HCT116 (cell line): ENCODE results near the gene PRKD3. TPM values are rescaled to one million over a fixed set of nuclear protein-coding genes. Genes with fewer than 3 reads are reported as not detected.

ENCODE experiments used
- ATAC-seq: fragments of 200-7000 bp; cut with Tn5 transposase; 2 replicates; pipeline ENCODE4 v1.9.1; 2020; ENCODE audit warnings: mild to moderate bottlenecking, moderate library complexity
- BruUV-seq: library from RNA; stranded (reverse); fragments of 400-500 nt; replicated peaks from 2 replicates; lab custom pipeline; 2021; lab: Mats Ljungman, UMichigan
- CTCF ChIA-PET: fragments of 300-600 bp; sonication (Branson Sonifier 250); formaldehyde crosslinking; loops from one replicate; lab custom pipeline; 2021; ENCODE audit warnings: antibody characterized with exemption; lab: Charles Lee
- POLR2A ChIA-PET: fragments of 300-600, 350-600 bp; sonication (Branson Sonifier 250); formaldehyde crosslinking; loops from one replicate; lab custom pipeline; 2021; ENCODE audit warnings: antibody characterized with exemption; lab: Charles Lee
- RAD21 ChIA-PET, 2 experiments: fragments of 300-600 bp; sonication (Branson Sonifier 250); formaldehyde crosslinking; loops; one replicate each; lab custom pipeline; 2023; ENCODE audit warnings: low total read pairs in 2 of 2; ENCODE audit not compliant: uncharacterized antibody in 2 of 2, unreplicated experiment in 2 of 2, low non-redundant PET in 1 of 2; lab: Charles Lee
- DNase-seq: peaks from one replicate; pipeline ENCODE4 v3.0.0-alpha.2; 2010; ENCODE audit warnings: low read depth, low spot score
- H2AFZ ChIP-seq: fragments of 200-600 bp; shearing (Covaris generic), sonication (generic); 2 replicates; pipeline ENCODE4 v1.6.1; 2017; ENCODE audit warnings: low read depth, mixed run types, mixed read lengths, antibody characterized with exemption, low read length; ENCODE audit not compliant: poor library complexity, severe bottlenecking
- H3K27ac ChIP-seq: 2 replicates; pipeline ENCODE4 v1.5.1; 2012; ENCODE audit warnings: low read depth, low read length
- H3K27me3 ChIP-seq: fragments of 200-600 bp; sonication (generic); 2 replicates; pipeline ENCODE4 v1.6.1; 2016; ENCODE audit warnings: mixed run types, low read length, mixed read lengths; ENCODE audit not compliant: insufficient read depth
- H3K36me3 ChIP-seq, 2 experiments: fragments of 200-500 bp in 1 of 2; fragments of 200-600 bp in 1 of 2; sonication (Bioruptor generic) in 1 of 2; sonication (generic) in 1 of 2; 2 replicates each; pipeline versions ENCODE4 v1.5.1 to v1.6.1; 2014 to 2016; ENCODE audit warnings: low read length in 2 of 2, inconsistent platforms in 1 of 2, mixed read lengths in 1 of 2, mixed run types in 1 of 2; ENCODE audit not compliant: insufficient read depth in 2 of 2, control insufficient read depth in 1 of 2
- H3K4me1 ChIP-seq, 2 experiments: fragments of 200-600 bp in 1 of 2; sonication (generic) in 1 of 2; 2 replicates each; pipeline versions ENCODE4 v1.5.1 to v1.6.1; 2012 to 2017; ENCODE audit warnings: low read length in 2 of 2, inconsistent platforms in 1 of 2, mild to moderate bottlenecking in 1 of 2, mixed read lengths in 1 of 2, mixed run types in 1 of 2, moderate library complexity in 1 of 2; ENCODE audit not compliant: insufficient read depth in 2 of 2, control insufficient read depth in 1 of 2
- H3K4me2 ChIP-seq: fragments of 200-600 bp; sonication (generic); 2 replicates; pipeline ENCODE4 v1.6.1; 2017; ENCODE audit warnings: mixed run types, low read length, mixed read lengths
- H3K4me3 ChIP-seq, 2 experiments: fragments of 200-600 bp in 1 of 2; sonication (generic) in 1 of 2; replicated peaks in 1 of 2; 2 replicates each; pipeline ENCODE4 v1.5.1; 2011 to 2016; ENCODE audit warnings: low read length in 2 of 2, control low read depth in 1 of 2, low read depth in 1 of 2, mild to moderate bottlenecking in 1 of 2, mixed read lengths in 1 of 2, mixed run types in 1 of 2
- H3K79me2 ChIP-seq: fragments of 200-600 bp; sonication (generic); 2 replicates; pipeline ENCODE4 v1.6.1; 2017; ENCODE audit warnings: mild to moderate bottlenecking, mixed run types, low read length, moderate library complexity, mixed read lengths; ENCODE audit not compliant: insufficient read depth
- H3K9ac ChIP-seq: fragments of 200-600 bp; sonication (generic); 2 replicates; pipeline ENCODE4 v1.6.1; 2016; ENCODE audit warnings: low read length, mixed read lengths
- H3K9me2 ChIP-seq: fragments of 200-600 bp; sonication (generic), shearing (Covaris generic); 2 replicates; pipeline ENCODE4 v1.6.1; 2017; ENCODE audit warnings: mixed run types, mild to moderate bottlenecking, moderate library complexity; ENCODE audit not compliant: insufficient read depth
- H3K9me3 ChIP-seq, 2 experiments: fragments of 200-500 bp in 1 of 2; fragments of 200-600 bp in 1 of 2; sonication (Bioruptor generic) in 1 of 2; sonication (generic) in 1 of 2; 2 replicates each; pipeline ENCODE4 v1.6.1; 2014 to 2017; ENCODE audit warnings: low read length in 2 of 2, mixed read lengths in 2 of 2, inconsistent platforms in 1 of 2, low read depth in 1 of 2, mild to moderate bottlenecking in 1 of 2, mixed run types in 1 of 2, moderate library complexity in 1 of 2; ENCODE audit not compliant: control insufficient read depth in 1 of 2, insufficient read depth in 1 of 2
- H4K20me1 ChIP-seq: fragments of 200-600 bp; sonication (generic), shearing (Covaris generic); 2 replicates; pipeline ENCODE4 v1.6.1; 2017; ENCODE audit warnings: mixed run types, mild to moderate bottlenecking, moderate library complexity; ENCODE audit not compliant: insufficient read depth
- CBX3 ChIP-seq: IDR thresholded peaks from 2 replicates; pipeline ENCODE4 v1.6.1; 2012; ENCODE audit warnings: low read depth
- CEBPB ChIP-seq: IDR thresholded peaks from 2 replicates; pipeline ENCODE4 v1.6.1; 2012; ENCODE audit warnings: low read depth
- CTCF ChIP-seq, 3 experiments: fragments of 200-600 bp in 1 of 3; sonication (generic) in 1 of 3; IDR thresholded peaks in 2 of 3; conservative IDR thresholded peaks in 1 of 3; 2 replicates each; pipeline ENCODE4 v1.5.1; 2012 to 2017; ENCODE audit warnings: low read depth in 2 of 3, low read length in 2 of 3, antibody characterized with exemption in 1 of 3, borderline replicate concordance in 1 of 3, control low read depth in 1 of 3, mild to moderate bottlenecking in 1 of 3, mixed read lengths in 1 of 3, mixed run types in 1 of 3, moderate library complexity in 1 of 3; ENCODE audit not compliant: insufficient read depth in 1 of 3
- EGR1 ChIP-seq: IDR thresholded peaks from 2 replicates; pipeline ENCODE4 v1.6.1; 2012; ENCODE audit warnings: low read depth
- ELF1 ChIP-seq: IDR thresholded peaks from 2 replicates; pipeline ENCODE4 v1.6.1; 2012; ENCODE audit warnings: low read depth, borderline replicate concordance
- EZH2phosphoT487 ChIP-seq: fragments of 200-600 bp; IDR thresholded peaks from 2 replicates; pipeline ENCODE4 v1.6.1; 2018; ENCODE audit warnings: antibody characterized with exemption, borderline replicate concordance
- JUND ChIP-seq: IDR thresholded peaks from 2 replicates; pipeline ENCODE4 v1.6.1; 2012
- MAX ChIP-seq: IDR thresholded peaks from 2 replicates; pipeline ENCODE4 v1.6.1; 2012
- POLR2A ChIP-seq: IDR thresholded peaks from 2 replicates; pipeline ENCODE4 v1.7.0; 2011; ENCODE audit warnings: borderline replicate concordance; ENCODE audit not compliant: insufficient read depth, insufficient read length; ENCODE audit errors: extremely low read depth
- POLR2AphosphoS5 ChIP-seq: IDR thresholded peaks from 2 replicates; pipeline ENCODE4 v1.6.1; 2011; ENCODE audit warnings: mild to moderate bottlenecking, low read depth, low read length, moderate library complexity
- RAD21 ChIP-seq: IDR thresholded peaks from 2 replicates; pipeline ENCODE4 v1.6.1; 2012; ENCODE audit warnings: low read depth, mild to moderate bottlenecking
- REST ChIP-seq: IDR thresholded peaks from 2 replicates; pipeline ENCODE4 v1.6.1; 2012; ENCODE audit warnings: low read depth
- SIN3A ChIP-seq: IDR thresholded peaks from 2 replicates; pipeline ENCODE4 v1.6.1; 2012; ENCODE audit warnings: low read depth
- SRF ChIP-seq: IDR thresholded peaks from 2 replicates; pipeline ENCODE4 v1.6.1; 2012; ENCODE audit warnings: low read depth
- TCF7L2 ChIP-seq: IDR thresholded peaks from 2 replicates; pipeline ENCODE4 v1.7.0; 2011; ENCODE audit warnings: borderline replicate concordance, inconsistent platforms; ENCODE audit not compliant: insufficient read depth, insufficient read length; ENCODE audit errors: extremely low read depth
- YY1 ChIP-seq: IDR thresholded peaks from 2 replicates; pipeline ENCODE4 v1.6.1; 2011; ENCODE audit warnings: low read length, low read depth, moderate library complexity, mild to moderate bottlenecking; ENCODE audit not compliant: insufficient replicate concordance; ENCODE audit errors: extremely low read depth
- ZFX ChIP-seq: fragments of 450-650 bp; IDR thresholded peaks from 2 replicates; pipeline ENCODE4 v1.6.1; 2017
- intact Hi-C: fragments of 100-400 bp; cut with micrococcal nuclease; formaldehyde crosslinking; loops from 2 replicates; pipeline ENCODE4 v1.10.0; 2022
- total RNA-seq: library from RNA; stranded (reverse); gene quantifications from one replicate; pipeline ENCODE4 v1.2.1, GENCODE V29; 2021; ENCODE audit not compliant: unreplicated experiment

Gene PRKD3
- total RNA-seq, 1 experiment from 2014 or later, result 13.9 TPM

GRCh38 chr2:37372000-37372399 is 47.4 kb upstream of the PRKD3 start:
- no TSS peak for BruUV-seq
- H3K9me2 ChIP-seq, result no peaks in the 10 kb centered on the region
- no peak overlapping the region for H3K9ac ChIP-seq
- H3K4me3 ChIP-seq, result no peak overlapping the region
- no peaks in the 10 kb centered on the region for H3K36me3 ChIP-seq
- no peaks in the 10 kb centered on the region for H3K9me3 ChIP-seq
- TF ChIP-seq SIN3A (no peak), CBX3 (no peak), MAX (no peak)
- TF ChIP-seq, all 23 proteins: peak for 0
- POLR2A ChIA-PET, result no interaction called here
- CTCF ChIA-PET, result no interaction called here
- DNase-seq (no peak), ATAC-seq (no peak)
- Histone ChIP-seq H3K4me2 (no peak overlapping the region), H3K27me3 (0 out of 2 replicates have a peak, but pooled peaks cover 10% of the 10 kb centered on the region), H3K4me1 (peaks cover 6 to 19% of the 10 kb centered on the region in 2 experiments), H3K79me2 (no peaks in the 10 kb centered on the region), H4K20me1 (no peaks in the 10 kb centered on the region), H2AFZ (no peak overlapping the region), H3K27ac (no peak overlapping the region)
- intact Hi-C loops, result no loop called here
- RAD21 ChIA-PET, result no interaction called here

- H3K27ac ChIP-seq, result no peak overlapping the region
- ChIA-PET CTCF (no interaction called here), POLR2A (no interaction called here), RAD21 (no interaction called here)
- no peak overlapping the region for H3K4me3 ChIP-seq
- no TSS peak for BruUV-seq
- no peaks in the 10 kb centered on the region for H3K36me3 ChIP-seq
- H3K4me1 ChIP-seq, result peaks cover 0 to 5% of the 10 kb centered on the region in 2 experiments; a peak in 3 of 4 replicates
- 0 out of 2 replicates have a peak, but pooled peaks cover 9% of the 10 kb centered on the region for H3K27me3 ChIP-seq
- no peaks in the 10 kb centered on the region for H3K79me2 ChIP-seq
- H3K4me2 ChIP-seq, result no peak overlapping the region
- H3K9me3 ChIP-seq, result no peaks in the 10 kb centered on the region
- H4K20me1 ChIP-seq, result no peaks in the 10 kb centered on the region
- H3K9ac ChIP-seq, result no peak overlapping the region
- no peak for ATAC-seq
- no peak overlapping the region for H2AFZ ChIP-seq
- intact Hi-C loops, result no loop called here
- no peak for DNase-seq
- no peaks in the 10 kb centered on the region for H3K9me2 ChIP-seq
- TF ChIP-seq YY1, result no peak
- no peak for TF ChIP-seq EZH2phosphoT487
- TF ChIP-seq SRF, result no peak
- TF ChIP-seq REST, result no peak
- no peak for TF ChIP-seq ZFX
- no peak for TF ChIP-seq TCF7L2
- TF ChIP-seq SIN3A, result no peak
- TF ChIP-seq JUND, result no peak
- no peak for TF ChIP-seq POLR2AphosphoS5
- no peak for TF ChIP-seq EGR1
- no peak for TF ChIP-seq ELF1
- no peak for TF ChIP-seq POLR2A
- no peak for TF ChIP-seq CTCF (IDR thresholded peaks at IDR 0.05 in 2 of 3, conservative IDR thresholded peaks at IDR 0.05 in 1 of 3; ENCODE audit: borderline replicate concordance in 1 of 3, insufficient read depth in 1 of 3, low read depth in 2 of 3, low read length in 2 of 3)
- TF ChIP-seq RAD21, result no peak
- TF ChIP-seq CEBPB, result no peak
These were observed 46.0 kb upstream of the PRKD3 start for GRCh38 chr2:37370666-37371065.
